ENCODE results near the gene CHAT.

DNA sequence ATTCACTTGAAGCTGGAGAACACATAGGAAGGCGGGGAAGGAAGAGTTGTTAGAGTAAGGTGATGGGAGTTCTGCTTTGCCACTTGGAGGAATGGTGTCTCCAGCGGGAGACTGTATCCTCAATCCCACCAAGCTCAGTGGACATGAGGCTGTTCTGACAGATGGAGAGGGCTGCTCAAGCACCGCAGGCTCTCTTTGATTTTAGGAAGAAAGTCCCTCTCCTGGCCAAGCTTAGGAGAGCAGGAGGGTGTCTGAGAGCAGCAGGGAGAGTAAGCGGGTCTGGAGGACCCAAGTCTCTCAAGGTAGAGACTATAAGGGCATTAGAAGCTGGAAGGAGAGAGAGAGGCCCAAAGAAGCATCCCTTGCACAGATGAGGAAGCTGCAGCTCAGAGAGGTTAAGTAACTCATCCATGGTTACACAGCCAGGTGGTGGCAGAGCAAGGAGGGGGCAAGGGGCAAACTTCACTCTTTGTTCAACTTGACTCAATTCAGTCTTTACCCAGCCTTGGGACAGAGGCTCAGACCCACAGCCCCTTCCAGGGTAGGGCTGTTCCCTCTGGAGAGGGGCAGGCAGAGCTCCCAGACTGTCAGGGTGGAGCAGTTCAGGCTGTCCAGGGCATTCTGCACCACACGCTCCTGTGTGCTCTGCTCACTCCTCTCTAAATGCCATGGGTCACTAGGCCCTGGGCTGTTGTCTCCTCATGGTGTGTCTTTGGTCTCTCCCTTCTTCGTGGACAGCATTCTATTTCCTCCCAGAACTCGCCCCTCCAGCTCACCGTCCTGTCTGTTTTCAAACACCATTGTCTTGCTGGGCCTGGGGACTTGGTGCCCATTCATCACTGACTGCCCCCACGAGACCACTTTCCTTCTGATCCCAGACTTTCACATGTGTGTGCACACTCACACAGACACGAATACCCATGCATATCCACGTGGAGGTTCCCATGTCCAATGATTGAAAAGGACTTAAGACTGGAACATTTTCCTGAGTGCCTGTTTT lies 8.9 kb downstream of the CHAT start:
- TF ChIP-seq SP1 (IDR thresholded peaks at IDR 0.05) (no peak), SP1 (CRISPR knock-in tag; IDR thresholded peaks at IDR 0.05) (no peak), NR3C1 (CRISPR knock-in tag; IDR thresholded peaks at IDR 0.05) (no peak), TARDBP (CRISPR knock-in tag; IDR thresholded peaks at IDR 0.05) (no peak)
- TF ChIP-seq, protein P1, sequence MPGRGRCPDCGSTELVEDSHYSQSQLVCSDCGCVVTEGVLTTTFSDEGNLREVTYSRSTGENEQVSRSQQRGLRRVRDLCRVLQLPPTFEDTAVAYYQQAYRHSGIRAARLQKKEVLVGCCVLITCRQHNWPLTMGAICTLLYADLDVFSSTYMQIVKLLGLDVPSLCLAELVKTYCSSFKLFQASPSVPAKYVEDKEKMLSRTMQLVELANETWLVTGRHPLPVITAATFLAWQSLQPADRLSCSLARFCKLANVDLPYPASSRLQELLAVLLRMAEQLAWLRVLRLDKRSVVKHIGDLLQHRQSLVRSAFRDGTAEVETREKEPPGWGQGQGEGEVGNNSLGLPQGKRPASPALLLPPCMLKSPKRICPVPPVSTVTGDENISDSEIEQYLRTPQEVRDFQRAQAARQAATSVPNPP (CRISPR knock-in tag; IDR thresholded peaks at IDR 0.05): no peak

Measured in HepG2 (cell line).